Naive thymus-derived CD4-positive, alpha-beta T cell (primary cell): ENCODE results near the gene HMGN3. TPM values are rescaled to one million over a fixed set of nuclear protein-coding genes. Genes with fewer than 3 reads are reported as not detected.
"Not testable (repeated sequence)": the region's sequence is repeated elsewhere in the genome, so short reads cannot be mapped to it uniquely, and the experiment has no call there.

Experiments used
- ATAC-seq: fragments of 150-1000 bp; cut with Tn5 transposase; 2 replicates; pipeline ENCODE4 v1.10.0; 2021; ENCODE audit warnings: mild to moderate bottlenecking, moderate library complexity
- CTCF ChIA-PET: fragments of 350-600 bp; sonication (Branson Sonifier 250); formaldehyde crosslinking; loops from one replicate; lab custom pipeline; 2021; ENCODE audit warnings: antibody characterized with exemption; lab: Charles Lee
- POLR2A ChIA-PET: fragments of 350-600 bp; sonication (Branson Sonifier 250); formaldehyde crosslinking; loops from one replicate; lab custom pipeline; 2021; ENCODE audit warnings: antibody characterized with exemption, inconsistent platforms; lab: Charles Lee
- DNase-seq, 9 donors: peaks; one replicate each; pipeline versions ENCODE4 v3.0.0 to v3.0.0-alpha.2; 2020 to 2022; ENCODE audit warnings: mixed read lengths in 1 of 9
- H3K27ac ChIP-seq: one replicate; pipeline ENCODE4 v1.7.0; 2013; ENCODE audit warnings: mild to moderate bottlenecking, low read depth, low read length, moderate library complexity
- H3K27me3 ChIP-seq, 2 donors: one replicate each; pipeline ENCODE4 v1.7.0; 2013; ENCODE audit warnings: low read length in 2 of 2, mild to moderate bottlenecking in 2 of 2, moderate library complexity in 2 of 2; ENCODE audit not compliant: control insufficient read depth in 2 of 2, insufficient read depth in 2 of 2
- H3K36me3 ChIP-seq, 3 experiments: 1 replicate in 2 of 3; 2 replicates in 1 of 3; pipeline ENCODE4 v1.7.0; 2013; ENCODE audit warnings: low read length in 3 of 3, mild to moderate bottlenecking in 3 of 3, moderate library complexity in 1 of 3; ENCODE audit not compliant: insufficient read depth in 3 of 3, control insufficient read depth in 2 of 3
- H3K4me1 ChIP-seq, 2 donors: one replicate each; pipeline ENCODE4 v1.7.0; 2013; ENCODE audit warnings: low read length in 2 of 2, mild to moderate bottlenecking in 2 of 2, moderate library complexity in 1 of 2; ENCODE audit not compliant: control insufficient read depth in 2 of 2, insufficient read depth in 2 of 2
- H3K4me3 ChIP-seq: 2 replicates; pipeline ENCODE4 v1.7.0; 2013; ENCODE audit warnings: mild to moderate bottlenecking, low read length
- H3K9me3 ChIP-seq, 3 experiments: 1 replicate in 2 of 3; 2 replicates in 1 of 3; pipeline ENCODE4 v1.7.0; 2013; ENCODE audit warnings: low read length in 3 of 3; ENCODE audit not compliant: control insufficient read depth in 2 of 3
- H3K27ac Mint-ChIP-seq, 9 donors: one replicate each; pipeline ENCODE4 v1.8.0; 2020 to 2022; ENCODE audit warnings: mixed read lengths in 9 of 9, mild to moderate bottlenecking in 8 of 9, moderate library complexity in 5 of 9, inconsistent platforms in 2 of 9
- H3K27me3 Mint-ChIP-seq, 5 donors: one replicate each; pipeline ENCODE4 v1.8.0; 2021 to 2022; ENCODE audit warnings: mixed read lengths in 5 of 5, mild to moderate bottlenecking in 1 of 5
- H3K36me3 Mint-ChIP-seq, 5 donors: one replicate each; pipeline ENCODE4 v1.8.0; 2020 to 2022; ENCODE audit warnings: mixed read lengths in 5 of 5, mild to moderate bottlenecking in 3 of 5, inconsistent platforms in 1 of 5
- H3K4me1 Mint-ChIP-seq, 7 donors: one replicate each; pipeline ENCODE4 v1.8.0; 2020 to 2022; ENCODE audit warnings: mixed read lengths in 7 of 7, mild to moderate bottlenecking in 3 of 7, inconsistent platforms in 1 of 7
- H3K4me3 Mint-ChIP-seq, 10 donors: one replicate each; pipeline ENCODE4 v1.8.0; 2020 to 2022; ENCODE audit warnings: mild to moderate bottlenecking in 10 of 10, mixed read lengths in 10 of 10, moderate library complexity in 6 of 10, inconsistent platforms in 2 of 10
- H3K9me3 Mint-ChIP-seq, 11 donors: one replicate each; pipeline ENCODE4 v1.8.0; 2020 to 2022; ENCODE audit warnings: mixed read lengths in 11 of 11, mild to moderate bottlenecking in 4 of 11, inconsistent platforms in 1 of 11, moderate library complexity in 1 of 11
- intact Hi-C, 2 donors: fragments of 100-400 bp; cut with micrococcal nuclease; formaldehyde crosslinking; loops; one replicate each; pipeline ENCODE4 v1.15.1; 2023
- polyA plus RNA-seq, 2 donors: library from polyadenylated mRNA; unstranded; fragments of 300-500 nt; fragmentation: Illumina TruSeq; gene quantifications; one replicate each; pipeline ENCODE4 v1.2.3, GENCODE V29; 2021
- total RNA-seq, 6 experiments: library from RNA in 5 of 6; stranded (reverse) in 5 of 6; gene quantifications; 1 replicate in 5 of 6; 2 replicates in 1 of 6; pipeline ENCODE4 v1.2.3 and lab custom pipeline; 2021 to 2026

HMGN3 gene
- total and polyA plus RNA-seq, 7 experiments from 2014 or later, result 28.8 to 110 (median 49.7) TPM

- DNase-seq (no peak), ATAC-seq (no peak)
- peaks cover 0 to 15% (median 4%) of the 10 kb centered on the region in 5 donors for H3K36me3 Mint-ChIP-seq
- Histone ChIP-seq H3K27me3 (peaks cover 0 to 3% of the 10 kb centered on the region in 2 donors), H3K9me3 (no peaks in the 10 kb centered on the region), H3K36me3 (no peaks in the 10 kb centered on the region), H3K4me3 (no peak overlapping the region), H3K4me1 (no peaks in the 10 kb centered on the region), H3K27ac (no peak overlapping the region)
- peaks cover 5 to 33% (median 16%) of the 10 kb centered on the region in 11 donors for H3K9me3 Mint-ChIP-seq
- intact Hi-C loops, result no loop called here
- H3K4me1 Mint-ChIP-seq, result no peaks in the 10 kb centered on the region
- H3K27ac Mint-ChIP-seq, result no peak overlapping the region
- CTCF ChIA-PET, result no interaction called here
- H3K27me3 Mint-ChIP-seq, result peaks cover 0 to 45% (median 39%) of the 10 kb centered on the region in 5 donors
- no peak overlapping the region for H3K4me3 Mint-ChIP-seq
- POLR2A ChIA-PET, result no interaction called here
These were observed 28.9 kb upstream of the HMGN3 start for GRCh38 chr6:79263359-79263758.

- peaks cover 0 to 15% (median 4%) of the 10 kb centered on the region in 5 donors for H3K36me3 Mint-ChIP-seq
- Histone ChIP-seq H3K27ac (no peak overlapping the region), H3K4me3 (no peak overlapping the region), H3K4me1 (no peaks in the 10 kb centered on the region), H3K36me3 (no peaks in the 10 kb centered on the region), H3K27me3 (peaks cover 0 to 3% of the 10 kb centered on the region in 2 donors), H3K9me3 (no peaks in the 10 kb centered on the region)
- no peak overlapping the region for H3K4me3 Mint-ChIP-seq
- ChIA-PET CTCF (no interaction called here), POLR2A (no interaction called here)
- intact Hi-C loops, result no loop called here
- peaks cover 0 to 44% (median 34%) of the 10 kb centered on the region in 5 donors for H3K27me3 Mint-ChIP-seq
- no peak for DNase-seq
- ATAC-seq, result no peak
- peaks cover 5 to 36% (median 16%) of the 10 kb centered on the region in 11 donors for H3K9me3 Mint-ChIP-seq
- no peak overlapping the region for H3K27ac Mint-ChIP-seq
- no peaks in the 10 kb centered on the region for H3K4me1 Mint-ChIP-seq
These were observed 27.2 kb upstream of the HMGN3 start for GRCh38 chr6:79261666-79262065.

- Mint-ChIP-seq H3K4me1 (no peaks in the 10 kb centered on the region), H3K27ac (no peak overlapping the region)
These were observed 26.3 kb upstream of the HMGN3 start for GRCh38 chr6:79260772-79261171.

GRCh38 chr6:79257381-79258205 lies 23.1 kb upstream of the HMGN3 start:
- H3K27ac Mint-ChIP-seq, result no peak overlapping the region
- no peaks in the 10 kb centered on the region for H3K9me3 ChIP-seq
- ChIA-PET CTCF (no interaction called here), POLR2A (no interaction called here)
- no peak overlapping the region for H3K27ac ChIP-seq
- no peaks in the 10 kb centered on the region for H3K36me3 ChIP-seq
- H3K4me3 ChIP-seq, result no peak overlapping the region
- peaks cover 0 to 19% (median 4%) of the 10 kb centered on the region in 5 donors for H3K36me3 Mint-ChIP-seq
- H3K27me3 Mint-ChIP-seq, result peaks cover 0 to 26% (median 15%) of the 10 kb centered on the region in 5 donors
- ATAC-seq (no peak), DNase-seq (no peak)
- H3K4me1 ChIP-seq, result no peaks in the 10 kb centered on the region
- H3K4me1 Mint-ChIP-seq, result no peaks in the 10 kb centered on the region
- intact Hi-C loops, result no loop called here
- H3K27me3 ChIP-seq, result no peaks in the 10 kb centered on the region
- no peak overlapping the region for H3K4me3 Mint-ChIP-seq
- H3K9me3 Mint-ChIP-seq, result peaks cover 8 to 43% (median 21%) of the 10 kb centered on the region in 11 donors

More at GRCh38 chr6:79260772-79261171, 26.3 kb upstream of the HMGN3 start:
- Histone ChIP-seq H3K27ac (no peak overlapping the region), H3K4me3 (no peak overlapping the region), H3K9me3 (no peaks in the 10 kb centered on the region), H3K4me1 (no peaks in the 10 kb centered on the region), H3K36me3 (no peaks in the 10 kb centered on the region), H3K27me3 (peaks cover 0 to 3% of the 10 kb centered on the region in 2 donors)
- ChIA-PET CTCF (no interaction called here), POLR2A (no interaction called here)
- peaks cover 0 to 19% (median 4%) of the 10 kb centered on the region in 5 donors for H3K36me3 Mint-ChIP-seq
- intact Hi-C loops, result no loop called here
- peaks cover 5 to 40% (median 20%) of the 10 kb centered on the region in 11 donors for H3K9me3 Mint-ChIP-seq
- DNase-seq (no peak), ATAC-seq (no peak)
- H3K27me3 Mint-ChIP-seq, result peaks cover 0 to 44% (median 32%) of the 10 kb centered on the region in 5 donors
- no peak overlapping the region for H3K4me3 Mint-ChIP-seq

- CTCF ChIA-PET, H3K36me3 ChIP-seq, H3K4me1 ChIP-seq, H3K27ac Mint-ChIP-seq, intact Hi-C loops, H3K4me3 ChIP-seq, H3K9me3 ChIP-seq, POLR2A ChIA-PET, DNase-seq, H3K27ac ChIP-seq, H3K27me3 ChIP-seq, H3K4me3 Mint-ChIP-seq, ATAC-seq, H3K4me1 Mint-ChIP-seq: not testable (repeated sequence)
- Mint-ChIP-seq H3K9me3 (peaks cover 8 to 43% (median 21%) of the 10 kb centered on the region in 11 donors), H3K36me3 (peaks cover 0 to 15% (median 4%) of the 10 kb centered on the region in 5 donors), H3K27me3 (peaks cover 3 to 18% (median 11%) of the 10 kb centered on the region in 5 donors)
These were observed 22.3 kb upstream of the HMGN3 start for GRCh38 chr6:79256770-79257169.

- H3K9me3 Mint-ChIP-seq, result peaks cover 5 to 37% (median 16%) of the 10 kb centered on the region in 11 donors
- H3K4me3 ChIP-seq, H3K27ac Mint-ChIP-seq, ATAC-seq, H3K4me1 Mint-ChIP-seq, CTCF ChIA-PET, DNase-seq, H3K27ac ChIP-seq, intact Hi-C loops, H3K27me3 ChIP-seq, H3K4me3 Mint-ChIP-seq, H3K9me3 ChIP-seq, POLR2A ChIA-PET, H3K4me1 ChIP-seq, H3K36me3 ChIP-seq, H3K27me3 Mint-ChIP-seq: not testable (repeated sequence)
- H3K36me3 Mint-ChIP-seq, result peaks cover 0 to 11% (median 4%) of the 10 kb centered on the region in 5 donors
These were observed 20.6 kb upstream of the HMGN3 start for GRCh38 chr6:79255086-79255485.
